K562 (cell line): ENCODE results near the gene CDC14B. TPM values are rescaled to one million over a fixed set of nuclear protein-coding genes. Genes with fewer than 3 reads are reported as not detected.

Experiments
- ATAC-seq: fragments of 200-7000 bp; cut with Tn5 transposase; 3 replicates; pipeline ENCODE4 v1.9.1; 2020; ENCODE audit warnings: moderate library complexity
- BruUV-seq: library from RNA; stranded (reverse); fragments of 400-500 nt; replicated peaks from 2 replicates; lab custom pipeline; 2021; lab: Mats Ljungman, UMichigan
- CTCF ChIA-PET: fragments of 300-600 bp; formaldehyde crosslinking; extraction: SDS; loops from one replicate; lab custom pipeline; 2021; ENCODE audit warnings: low intra/inter-chr PET ratio; lab: Yijun Ruan, JAX
- POLR2A ChIA-PET: fragments of 300-600, 350-650 bp; sonication (Branson Sonifier 250); formaldehyde crosslinking; extraction: SDS; loops from one replicate; lab custom pipeline; 2021; ENCODE audit warnings: antibody characterized with exemption, inconsistent platforms; lab: Yijun Ruan, JAX
- DNase-seq, 4 experiments: peaks; one replicate each; pipeline versions ENCODE4 v3.0.0 to v3.0.0-alpha.2; 2011 to 2018; ENCODE audit warnings: low spot score in 3 of 4, mixed read lengths in 3 of 4; ENCODE audit errors: extremely low read depth in 1 of 4
- FAIRE-seq: peaks from 2 replicates; lab custom pipeline; 2011; peaks lifted over from hg19 to GRCh38; lab: Jason Lieb, UNC
- H2AFZ ChIP-seq: 2 replicates; pipeline ENCODE4 v1.6.0; 2011; ENCODE audit warnings: low read depth, low read length, control low read depth, inconsistent platforms
- H3K27ac ChIP-seq: fragments of 200-600 bp; 3 replicates; pipeline ENCODE4 v1.8.0; 2011; ENCODE audit warnings: low read depth, mild to moderate bottlenecking, control low read depth, inconsistent platforms, low read length, moderate library complexity, mixed read lengths; ENCODE audit errors: extremely low read depth
- H3K27me3 ChIP-seq, 2 experiments: fragments of 300-600 bp in 1 of 2; 2 replicates in 1 of 2; 3 replicates in 1 of 2; pipeline versions ENCODE4 v1.6.0 to v1.8.0; 2011; ENCODE audit warnings: inconsistent platforms in 2 of 2, low read length in 2 of 2, mild to moderate bottlenecking in 1 of 2, mixed read lengths in 1 of 2, moderate library complexity in 1 of 2; ENCODE audit not compliant: control insufficient read depth in 2 of 2, insufficient read depth in 2 of 2
- H3K36me3 ChIP-seq: fragments of 300-600 bp; 3 replicates; pipeline ENCODE4 v1.8.0; 2011; ENCODE audit warnings: mild to moderate bottlenecking, low read length, inconsistent platforms; ENCODE audit not compliant: control insufficient read depth, insufficient read depth
- H3K4me1 ChIP-seq, 2 experiments: fragments of 200-600 bp in 1 of 2; replicated peaks in 1 of 2; 2 replicates in 1 of 2; 3 replicates in 1 of 2; pipeline versions ENCODE4 v1.5.1 to v1.8.0; 2011; ENCODE audit warnings: inconsistent platforms in 2 of 2, low read length in 2 of 2, mild to moderate bottlenecking in 1 of 2, mixed read lengths in 1 of 2, moderate library complexity in 1 of 2; ENCODE audit not compliant: control insufficient read depth in 2 of 2, insufficient read depth in 2 of 2
- H3K4me2 ChIP-seq: 2 replicates; pipeline ENCODE4 v1.6.1; 2011; ENCODE audit warnings: low read length, control low read depth, inconsistent platforms, mixed read lengths; ENCODE audit not compliant: insufficient read depth
- H3K4me3 ChIP-seq: fragments of 200-600 bp; sonication (generic), shearing (Covaris generic); 2 replicates; pipeline ENCODE4 v1.5.1; 2016; ENCODE audit warnings: control low read depth, inconsistent platforms
- H3K79me2 ChIP-seq: fragments of 200-600 bp; 3 replicates; pipeline ENCODE4 v1.8.0; 2011; ENCODE audit warnings: low read length, inconsistent platforms; ENCODE audit not compliant: control insufficient read depth, insufficient read depth
- H3K9ac ChIP-seq, 2 experiments: 2 replicates each; pipeline versions ENCODE4 v1.6.0 to v1.6.1; 2011; ENCODE audit warnings: low read depth in 2 of 2, low read length in 2 of 2, control low read depth in 1 of 2, inconsistent platforms in 1 of 2, mild to moderate bottlenecking in 1 of 2, mixed read lengths in 1 of 2; ENCODE audit not compliant: insufficient read depth in 1 of 2
- H3K9me1 ChIP-seq: one replicate; pipeline ENCODE4 v1.6.0; 2011; ENCODE audit warnings: inconsistent platforms, mild to moderate bottlenecking, low read length, moderate library complexity; ENCODE audit not compliant: control insufficient read depth, insufficient read depth
- H3K9me3 ChIP-seq: replicated peaks from 2 replicates; pipeline ENCODE4 v1.5.1; 2011; ENCODE audit warnings: low read depth, low read length, inconsistent platforms; ENCODE audit not compliant: control insufficient read depth, insufficient read depth
- H4K20me1 ChIP-seq: replicated peaks from 2 replicates; pipeline ENCODE4 v1.6.1; 2011; ENCODE audit warnings: low read length, inconsistent platforms, mixed read lengths; ENCODE audit not compliant: control insufficient read depth, insufficient read depth
- BDP1 ChIP-seq: IDR thresholded peaks from 3 replicates; pipeline ENCODE4 v1.6.1; 2011; ENCODE audit not compliant: insufficient read length, insufficient read depth
- HES1 ChIP-seq: fragments of 450-650 bp; IDR thresholded peaks from 2 replicates; pipeline ENCODE4 v1.6.1; 2016; ENCODE audit warnings: low read depth, mild to moderate bottlenecking, moderate library complexity
- MGA ChIP-seq: fragments of 450-650 bp; IDR thresholded peaks from 2 replicates; pipeline ENCODE4 v1.6.1; 2016; ENCODE audit warnings: mild to moderate bottlenecking, moderate library complexity
- NFXL1 ChIP-seq: fragments of 450-650 bp; formaldehyde crosslinking; IDR thresholded peaks from 2 replicates; pipeline ENCODE4 v1.4.0; 2021; ENCODE audit warnings: mild to moderate bottlenecking
- NR3C1 ChIP-seq: sonication (generic); formaldehyde crosslinking; IDR thresholded peaks from 2 replicates; pipeline ENCODE4 v1.8.1; 2022; ENCODE audit warnings: missing genetic modification reagents
- ZBTB7A ChIP-seq: IDR thresholded peaks from 2 replicates; pipeline ENCODE4 v1.6.1; 2011; ENCODE audit warnings: low read depth, mild to moderate bottlenecking, low read length, moderate library complexity, borderline replicate concordance; ENCODE audit not compliant: control insufficient read depth
- ZNF253 ChIP-seq: fragments of 250-450 bp; sonication (Bioruptor Pico); conservative IDR thresholded peaks from 2 replicates; pipeline ENCODE4 v1.6.1; 2021; ENCODE audit warnings: mild to moderate bottlenecking
- WGBS: fragments of 100-300 bp; shearing (Covaris generic); methylation state at CpG from one replicate; pipeline ENCODE4 v1.1.6; 2016; ENCODE audit warnings: low coverage, mixed read lengths; ENCODE audit not compliant: insufficient coverage; ENCODE audit errors: missing lambda C conversion rate; 5-methylcytosine and 5-hydroxymethylcytosine counted together
- in situ Hi-C: fragments of 300-500 bp; cut with MboI; formaldehyde crosslinking; loops from 4 replicates; pipeline ENCODE4 v1.15.0; 2018; ENCODE audit warnings: inconsistent platforms, mixed read lengths
- intact Hi-C: fragments of 100-400 bp; cut with micrococcal nuclease; formaldehyde crosslinking; loops from 2 replicates; pipeline ENCODE4 v1.14.2; 2022
- polyA plus RNA-seq, 8 experiments: library from polyadenylated mRNA; depleted of rRNA in 4 of 8; stranded (reverse) in 5 of 8; unstranded in 3 of 8; fragments of >200 nt; fragmentation: Nextera tagmentation in 2 of 8; fragmentation: Illumina TruSeq in 1 of 8; extraction: Ambion mirVana in 2 of 8; extraction: Trizol in 1 of 8; gene quantifications; 2 replicates each; pipeline versions ENCODE4 v1.2.1 to v1.2.3, GENCODE V29; 2011 to 2014; ENCODE audit warnings: inconsistent platforms in 1 of 8, missing spikeins in 1 of 8
- total RNA-seq, 7 experiments: library from RNA; depleted of rRNA in 6 of 7; stranded (reverse); fragments of >200 nt in 6 of 7; fragmentation: Illumina TruSeq in 2 of 7; extraction: Trizol in 2 of 7; gene quantifications; 2 replicates each; pipeline versions ENCODE4 v1.2.1 to v1.2.3, GENCODE V29; 2011 to 2021; ENCODE audit warnings: low replicate concordance in 1 of 7

Gene CDC14B
- total and polyA plus RNA-seq, 9 of the 15 experiments (the other 6 are each of a cell fraction or from before 2014, with no cell fraction given), result 1.4 to 6.0 (median 3.8) TPM

- 49% methylated on average over 22 of the region's 63 CpGs for WGBS
- Histone ChIP-seq H3K9me3 (no peaks in the 10 kb centered on the region), H4K20me1 (no peaks in the 10 kb centered on the region), H3K9ac (peak overlapping the region in 1 of 2 experiments; percentile 88; a peak in 2 of 4 replicates), H3K36me3 (no peaks in the 10 kb centered on the region), H3K27me3 (peaks cover 2 to 14% of the 10 kb centered on the region in 2 experiments; a peak in 2 of 5 replicates), H3K4me1 (peaks cover 2 to 18% of the 10 kb centered on the region in 2 experiments; a peak in 3 of 5 replicates), H3K9me1 (no peaks in the 10 kb centered on the region), H3K79me2 (no peaks in the 10 kb centered on the region; the same call in 2 of the 3 replicates), H3K27ac (no peak overlapping the region), H2AFZ (peak overlapping the region; percentile 91), H3K4me3 (peak overlapping the region; percentile 58), H3K4me2 (peak overlapping the region; percentile 69)
- intact Hi-C loops (no loop called here), in situ Hi-C loops (no loop called here)
- CTCF ChIA-PET, result no interaction called here
- POLR2A ChIA-PET, result interaction anchor here (1.4 to 1.8 kb wide), 3 partner anchors 9 to 24 kb away, joined by 5 to 9 read pairs (median 7); no protein-coding TSS in a partner anchor
- DNase-seq (no peak), FAIRE-seq (no peak), ATAC-seq (no peak)
- BruUV-seq, result TSS peak; percentile 44
- TF ChIP-seq NFXL1 (CRISPR knock-in tag), result no peak
- TF ChIP-seq ZNF253 (CRISPR knock-in tag), result no peak
- peak; percentile 33; the same call in 1 of the 2 replicates for TF ChIP-seq MGA
- TF ChIP-seq HES1, result no peak
- TF ChIP-seq ZBTB7A, result peak; percentile 37; the same call in 1 of the 2 replicates
- TF ChIP-seq NR3C1 (CRISPR knock-in tag), result no peak
- no peak for TF ChIP-seq BDP1
These were observed 168.8 kb downstream of the CDC14B start for GRCh38 chr9:96450613-96451528.
